Large intestine (tissue), 3 donors: Measurements from ENCODE around the gene TMEM147. TPM values are rescaled to one million over a fixed set of nuclear protein-coding genes. Genes with fewer than 3 reads are reported as not detected.
"Not testable (repeated sequence)": the region's sequence is repeated elsewhere in the genome, so short reads cannot be mapped to it uniquely, and the experiment has no call there.

Source experiments
- DNase-seq, 2 donors: peaks; one replicate each; pipeline versions ENCODE4 v3.0.0 to v3.0.0-alpha.2; 2013
- H3K27ac ChIP-seq: one replicate; pipeline ENCODE4 v1.5.1; 2013; ENCODE audit warnings: low read length
- H3K27me3 ChIP-seq: 2 replicates; pipeline ENCODE4 v1.6.1; 2013; ENCODE audit warnings: low read length; ENCODE audit not compliant: control insufficient read depth, insufficient read depth
- H3K36me3 ChIP-seq: 2 replicates; pipeline ENCODE4 v1.6.1; 2013; ENCODE audit warnings: low read length; ENCODE audit not compliant: control insufficient read depth, insufficient read depth
- H3K4me1 ChIP-seq: one replicate; pipeline ENCODE4 v1.6.1; 2013; ENCODE audit warnings: low read length; ENCODE audit not compliant: control insufficient read depth, insufficient read depth
- H3K4me3 ChIP-seq: one replicate; pipeline ENCODE4 v1.5.1; 2013; ENCODE audit warnings: low read length
- H3K9me3 ChIP-seq: one replicate; pipeline ENCODE4 v1.6.1; 2013; ENCODE audit warnings: mild to moderate bottlenecking, low read depth, low read length, moderate library complexity; ENCODE audit not compliant: control insufficient read depth
- WGBS: methylation state at CpG from one replicate; pipeline ENCODE4 v1.1.5; 2013; ENCODE audit warnings: low lambda C conversion rate; ENCODE audit not compliant: insufficient coverage; 5-methylcytosine and 5-hydroxymethylcytosine counted together
- polyA plus RNA-seq: library from polyadenylated mRNA; unstranded; fragments of 120-200 nt; gene quantifications from one replicate; pipeline ENCODE4 v1.2.1, GENCODE V29; 2013

Gene TMEM147
- polyA plus RNA-seq, 1 donor = 89.6 TPM

DNA sequence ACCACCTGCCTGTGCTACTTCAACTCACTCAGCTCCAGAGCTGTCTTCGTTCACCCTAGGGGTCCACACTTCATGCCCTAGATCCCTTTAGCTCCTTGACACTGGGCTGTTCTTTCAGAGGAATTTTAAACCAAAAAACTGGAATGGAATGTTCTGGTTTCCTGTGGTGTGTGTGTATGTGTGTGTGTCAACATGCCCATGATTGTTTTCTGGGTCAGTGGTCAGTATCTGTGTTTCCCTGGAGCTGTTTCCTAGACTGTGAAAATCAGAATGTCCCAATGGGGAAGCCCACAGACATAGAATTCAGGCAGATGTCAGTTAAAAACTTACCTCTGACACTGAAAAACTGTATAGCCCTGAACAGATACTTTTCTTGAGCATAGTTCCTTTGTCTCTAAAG is 41.9 kb downstream of the TMEM147 start:
- Histone ChIP-seq H3K27me3 (peaks cover 9% of the 10 kb centered on the region), H3K27ac (no peak overlapping the region), H3K4me3 (no peak overlapping the region), H3K9me3 (no peaks in the 10 kb centered on the region), H3K36me3 (no peaks in the 10 kb centered on the region), H3K4me1 (no peaks in the 10 kb centered on the region)
- DNase-seq = no peak
- WGBS = no CpG with 5 or more reads among the region's 1 CpG

GRCh38 chr19:35590875-35591274 is 45.4 kb downstream of the TMEM147 start:
- DNase-seq = no peak
- H3K27me3 ChIP-seq = peaks cover 3% of the 10 kb centered on the region
- no peak overlapping the region for H3K4me3 ChIP-seq
- H3K4me1 ChIP-seq = no peaks in the 10 kb centered on the region
- H3K27ac ChIP-seq = no peak overlapping the region
- no peaks in the 10 kb centered on the region for H3K36me3 ChIP-seq
- H3K9me3 ChIP-seq = no peaks in the 10 kb centered on the region
- WGBS = 83% methylated on average over 1 of the region's 3 CpGs

GRCh38 chr19:35592226-35592625 is 46.8 kb downstream of the TMEM147 start:
- 4% methylated on average over 4 of the region's 8 CpGs for WGBS
- H3K4me1 ChIP-seq = no peaks in the 10 kb centered on the region
- no peak overlapping the region for H3K4me3 ChIP-seq
- H3K27me3 ChIP-seq = no peaks in the 10 kb centered on the region
- peak; percentile 25 to 26 for DNase-seq
- H3K9me3 ChIP-seq = no peaks in the 10 kb centered on the region
- H3K27ac ChIP-seq = no peak overlapping the region
- H3K36me3 ChIP-seq = no peaks in the 10 kb centered on the region

DNA sequence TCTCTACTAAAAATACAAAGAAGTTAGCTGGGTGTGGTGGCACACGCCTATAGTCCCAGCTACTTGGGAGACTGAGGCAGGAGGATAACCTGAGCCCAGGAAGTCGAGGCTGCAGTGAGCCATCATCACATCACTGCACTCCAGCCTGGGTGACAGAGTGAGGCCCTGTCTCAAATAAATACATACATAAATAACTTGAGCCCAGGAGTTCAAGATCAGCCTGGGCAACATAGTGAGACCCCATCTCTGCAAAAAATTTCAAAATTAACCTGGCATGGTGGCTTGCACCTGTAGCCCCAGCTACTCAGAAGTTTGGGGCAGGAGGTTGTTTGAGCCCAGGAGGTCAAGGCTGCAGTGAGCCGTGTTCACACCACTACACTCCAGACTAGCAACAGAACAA is 49.6 kb downstream of the TMEM147 start:
- WGBS = no CpG with 5 or more reads among the region's 3 CpGs
- H3K4me3 ChIP-seq, H3K4me1 ChIP-seq, H3K27me3 ChIP-seq, H3K36me3 ChIP-seq, H3K9me3 ChIP-seq, DNase-seq, H3K27ac ChIP-seq: not testable (repeated sequence)

DNA sequence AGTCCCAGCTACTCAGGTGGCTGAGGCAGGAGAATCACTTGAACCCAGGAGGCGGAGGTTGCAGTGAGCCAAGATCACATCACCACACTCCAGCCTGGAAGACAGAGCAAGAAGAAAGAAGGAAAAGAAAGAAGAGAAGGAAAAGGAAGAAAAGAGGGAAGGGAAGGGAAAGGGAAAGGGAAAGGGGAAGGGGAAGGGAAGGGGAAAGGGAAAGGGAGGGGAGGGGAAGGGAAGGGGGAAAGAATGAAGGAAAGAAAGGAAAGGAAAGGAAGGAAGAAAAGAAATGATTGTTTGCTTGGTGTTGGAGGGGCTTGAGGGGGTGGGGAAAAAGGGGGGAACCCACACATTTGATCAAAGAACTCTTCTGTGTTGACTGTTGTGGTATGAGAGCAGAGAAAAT is 50.5 kb downstream of the TMEM147 start:
- no peak overlapping the region for H3K27ac ChIP-seq
- H3K36me3 ChIP-seq = no peaks in the 10 kb centered on the region
- DNase-seq = no peak
- WGBS = no CpG with 5 or more reads among the region's 1 CpG
- H3K4me1 ChIP-seq = no peaks in the 10 kb centered on the region
- no peaks in the 10 kb centered on the region for H3K9me3 ChIP-seq
- no peak overlapping the region for H3K4me3 ChIP-seq
- no peaks in the 10 kb centered on the region for H3K27me3 ChIP-seq

GRCh38 chr19:35596366-35596999 is 51.1 kb downstream of the TMEM147 start:
- Histone ChIP-seq H3K9me3 (no peaks in the 10 kb centered on the region), H3K4me1 (no peaks in the 10 kb centered on the region), H3K27me3 (no peaks in the 10 kb centered on the region), H3K27ac (no peak overlapping the region), H3K4me3 (no peak overlapping the region), H3K36me3 (no peaks in the 10 kb centered on the region)
- 89% methylated on average over 1 of the region's 4 CpGs for WGBS
- no peak for DNase-seq

Other genes starting within 250 kb of the TMEM147 start
- gene CD22, start 216.4 kb upstream of the TMEM147 start, polyA plus RNA-seq = 2.2 TPM
- 1.8 TPM for gene FFAR1, start 197.7 kb upstream of the TMEM147 start, polyA plus RNA-seq
- gene FFAR3, start 187.2 kb upstream of the TMEM147 start, polyA plus RNA-seq = 0.79 TPM
- 0.22 TPM for gene GPR42, start 174.6 kb upstream of the TMEM147 start, polyA plus RNA-seq
- 3.1 TPM for gene FFAR2, start 97.4 kb upstream of the TMEM147 start, polyA plus RNA-seq
- 0.40 TPM for gene KRTDAP, start 55.2 kb upstream of the TMEM147 start, polyA plus RNA-seq
- 36.0 TPM for gene DMKN, start 32.0 kb upstream of the TMEM147 start, polyA plus RNA-seq
- not detected for gene SBSN, start 17.3 kb upstream of the TMEM147 start, polyA plus RNA-seq
- gene GAPDHS, start 12.2 kb upstream of the TMEM147 start, polyA plus RNA-seq = not detected
- gene ATP4A, start 18.0 kb downstream of the TMEM147 start, polyA plus RNA-seq = not detected
- not detected for gene PMIS2, start 40.5 kb downstream of the TMEM147 start, polyA plus RNA-seq
- gene HAUS5, start 67.1 kb downstream of the TMEM147 start, polyA plus RNA-seq = 13.3 TPM
- gene RBM42, start 83.4 kb downstream of the TMEM147 start, polyA plus RNA-seq = 56.9 TPM
- gene ETV2, start 96.1 kb downstream of the TMEM147 start, polyA plus RNA-seq = 1.5 TPM
- 356 TPM for gene COX6B1, start 102.7 kb downstream of the TMEM147 start, polyA plus RNA-seq
- gene UPK1A, start 120.9 kb downstream of the TMEM147 start, polyA plus RNA-seq = 0.04 TPM
- 0.51 TPM for gene ZBTB32, start 158.9 kb downstream of the TMEM147 start, polyA plus RNA-seq
- 33.2 TPM for gene KMT2B, start 172.4 kb downstream of the TMEM147 start, polyA plus RNA-seq
- 3.8 TPM for gene IGFLR1, start 196.8 kb downstream of the TMEM147 start, polyA plus RNA-seq
- 31.2 TPM for gene U2AF1L4, start 199.8 kb downstream of the TMEM147 start, polyA plus RNA-seq
- gene PSENEN, start 200.0 kb downstream of the TMEM147 start, polyA plus RNA-seq = 63.3 TPM
- 11.3 TPM for gene LIN37, start 202.9 kb downstream of the TMEM147 start, polyA plus RNA-seq
- gene HSPB6, start 211.4 kb downstream of the TMEM147 start, polyA plus RNA-seq = 50.2 TPM
- 16.3 TPM for gene PROSER3, start 212.6 kb downstream of the TMEM147 start, polyA plus RNA-seq
- 22.2 TPM for gene ARHGAP33, start 229.9 kb downstream of the TMEM147 start, polyA plus RNA-seq